ENCODE results near the gene PABPC1L2A.
"Not testable (repeated sequence)": the region's sequence is repeated elsewhere in the genome, so short reads cannot be mapped to it uniquely, and the experiment has no call there.

PABPC1L2A gene

DNA sequence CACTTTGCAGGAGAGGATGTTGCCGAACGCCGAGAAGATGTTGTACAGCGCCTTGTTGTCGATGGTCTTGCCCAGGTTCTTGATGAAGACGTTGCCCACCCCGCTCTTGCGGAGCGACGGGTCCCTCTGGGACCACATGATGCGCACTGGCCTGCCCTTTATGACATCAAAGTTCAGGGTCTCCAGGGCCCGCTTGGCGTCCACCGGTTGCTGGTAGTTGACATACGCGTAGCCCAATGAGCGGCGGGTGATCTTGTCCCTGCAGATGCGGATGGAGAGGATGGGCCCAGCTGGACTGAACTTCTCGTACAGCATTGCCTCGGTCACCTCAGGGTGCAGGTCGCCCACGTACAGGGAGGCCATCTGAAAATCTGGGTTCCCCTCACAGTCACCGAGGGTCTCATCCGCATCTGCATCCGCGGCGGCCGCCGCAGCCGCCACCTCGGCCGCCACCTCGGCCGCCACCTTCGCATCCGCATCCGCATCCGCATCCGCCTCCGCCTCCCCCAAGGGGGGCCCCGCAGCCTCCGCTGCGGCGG is at the start of gene PABPC1L2A:
Gene PABPC1L2A (minus strand): TSS at position 489 of the 539 bp plus-strand sequence. CDS start 126 bp downstream, at position 363.
- DNase-seq (ENCODE audit: low read depth in 2 of 2), result not testable (repeated sequence)

DNA sequence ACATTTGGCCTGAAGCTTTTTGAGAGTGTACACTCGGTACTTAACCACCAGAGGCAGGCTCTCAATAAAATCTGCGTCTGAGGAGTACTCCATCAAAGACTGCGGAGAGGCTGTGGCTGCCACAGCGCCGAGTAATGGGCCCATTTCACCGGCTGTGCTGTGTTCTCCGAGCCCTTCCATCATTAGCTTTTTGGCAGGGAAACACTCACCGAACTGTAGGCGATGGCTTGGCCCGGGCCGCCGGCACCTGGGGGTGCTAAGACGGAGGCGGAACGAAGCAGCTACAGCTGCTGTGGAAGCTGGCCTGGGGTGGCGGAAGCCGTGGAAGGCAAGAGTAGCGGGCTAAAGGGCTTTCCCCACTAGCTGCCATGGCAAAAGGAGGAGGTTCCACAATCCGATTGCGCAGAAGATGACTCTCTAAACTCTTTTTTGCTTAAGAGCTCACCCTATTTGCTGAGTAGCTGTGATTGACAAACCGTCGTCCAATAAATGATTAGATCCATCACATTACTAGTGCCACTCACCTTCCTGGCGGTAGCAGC is 48.5 kb upstream of the PABPC1L2A start:
- no peak for DNase-seq (ENCODE audit: low read depth in 2 of 2)

DNA sequence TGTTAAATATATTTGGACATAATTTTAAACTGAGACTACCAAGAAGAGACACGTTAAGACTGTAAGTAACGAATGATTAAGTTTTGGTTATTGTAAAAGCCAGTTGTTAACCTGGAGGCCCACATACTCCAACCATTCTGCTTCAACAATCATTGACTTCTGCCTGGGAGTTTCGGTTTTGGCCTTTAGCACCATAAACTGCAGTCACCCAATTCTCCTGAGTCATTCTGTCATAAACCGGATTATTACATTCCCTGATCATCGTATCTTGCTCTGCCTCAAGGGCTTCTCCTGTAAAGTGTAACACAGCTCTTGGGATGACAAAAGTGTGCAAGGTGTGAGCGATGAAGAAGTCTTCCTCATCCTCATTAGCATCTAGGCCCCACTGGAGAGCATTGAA is 46.9 kb upstream of the PABPC1L2A start:
- no peak for DNase-seq (ENCODE audit: low read depth in 2 of 2)

DNA sequence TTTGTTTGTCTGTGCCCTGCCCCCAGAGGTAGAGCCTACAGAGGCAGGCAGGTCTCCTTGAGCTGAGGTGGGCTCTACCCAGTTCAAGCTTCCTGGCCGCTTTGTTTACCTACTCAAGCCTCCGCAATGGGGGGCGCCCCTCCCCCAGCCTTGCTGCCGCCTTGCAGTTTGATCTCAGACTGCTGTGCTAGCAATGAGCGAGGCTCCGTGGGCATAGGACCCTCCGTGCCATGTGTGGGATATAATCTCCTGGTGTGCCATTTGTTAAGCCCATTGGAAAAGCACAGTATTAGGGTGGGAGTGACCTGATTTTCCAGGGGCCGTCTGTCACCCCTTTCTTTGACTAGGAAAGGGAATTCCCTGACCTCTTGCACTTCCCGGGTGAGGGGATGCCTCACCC is 20.2 kb upstream of the PABPC1L2A start:
- DNase-seq (ENCODE audit: low read depth in 2 of 2), result not testable (repeated sequence)

DNA sequence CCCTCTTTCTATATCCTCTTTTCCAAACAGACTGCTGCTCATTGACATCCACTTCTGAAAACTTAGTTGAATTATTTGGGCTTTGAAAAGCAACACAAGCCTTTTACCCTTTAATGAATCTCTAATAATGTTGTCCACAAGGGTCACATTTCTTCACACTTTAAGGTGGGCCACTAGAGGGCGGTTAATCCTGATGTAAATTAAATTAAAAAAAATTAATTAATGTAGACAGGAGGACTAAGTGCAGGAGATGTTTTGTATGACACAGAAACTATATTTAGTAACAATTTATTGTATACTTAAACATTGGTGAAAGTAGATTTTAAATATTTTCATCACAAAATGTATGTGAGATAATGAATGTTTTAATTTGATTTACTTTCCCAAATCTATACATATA is 7.5 kb upstream of the PABPC1L2A start:
- DNase-seq (ENCODE audit: low read depth in 2 of 2), result not testable (repeated sequence)

DNA sequence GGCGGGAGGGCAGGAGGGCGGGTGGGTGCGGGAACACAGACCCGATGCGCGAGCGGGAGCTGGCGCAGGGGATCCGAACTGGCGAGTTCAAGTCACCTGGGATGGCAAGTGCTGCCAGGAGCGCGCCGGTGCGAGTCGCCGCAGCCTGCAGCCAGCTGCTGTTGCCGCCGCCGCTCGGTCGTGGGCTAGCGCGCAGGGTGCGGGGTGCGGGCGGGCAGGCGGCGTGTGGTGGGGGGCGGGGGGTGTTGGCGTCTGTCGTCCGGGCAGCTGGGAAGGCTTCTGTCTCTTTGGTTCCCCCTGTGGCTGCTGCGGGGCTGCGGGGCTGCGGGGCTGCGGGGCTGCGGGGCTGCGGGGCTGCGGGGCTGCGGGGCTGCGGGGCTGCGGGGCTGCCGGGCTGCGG is 572 bp upstream of the PABPC1L2A start:
- not testable (repeated sequence) for DNase-seq (ENCODE audit: low read depth in 2 of 2)

DNA sequence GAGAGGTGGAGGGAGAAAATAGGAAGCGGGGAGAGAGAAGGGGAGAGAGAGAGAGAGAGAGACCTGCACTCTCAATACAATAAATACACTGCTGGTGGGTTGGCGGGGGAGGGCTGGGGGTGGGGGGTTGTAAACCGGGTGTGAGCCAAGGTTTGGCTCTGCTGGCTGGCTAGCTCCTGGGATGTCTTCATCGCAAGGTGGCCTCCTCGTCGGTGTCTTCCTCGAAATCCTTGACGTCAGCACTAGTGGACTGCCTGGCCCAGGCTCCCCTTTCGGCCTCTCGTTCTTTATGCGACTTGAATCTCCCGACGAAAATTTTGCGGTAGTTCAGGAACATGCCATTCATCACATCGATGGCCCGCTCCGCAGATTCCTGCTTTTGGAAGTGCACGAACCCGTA is 715 bp downstream of the PABPC1L2A start:
- not testable (repeated sequence) for DNase-seq (ENCODE audit: low read depth in 2 of 2)

DNA sequence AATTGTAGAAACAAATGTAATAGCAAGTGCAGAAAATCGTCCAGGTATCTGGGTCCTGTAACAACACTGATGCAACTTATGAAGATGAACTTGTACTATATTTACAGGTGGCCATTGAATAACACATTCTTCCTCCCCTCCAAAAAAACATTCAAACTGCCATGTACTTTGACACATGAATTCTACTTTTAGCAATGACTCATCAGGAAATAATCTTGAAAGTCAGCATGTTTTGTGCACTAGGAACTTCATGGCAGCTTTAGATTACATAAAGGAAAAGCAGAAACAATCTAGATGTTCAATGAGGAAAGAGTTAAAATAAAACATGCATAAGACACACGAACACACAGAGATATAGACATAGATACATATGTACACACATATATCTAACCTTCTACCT is 2.5 kb downstream of the PABPC1L2A start:
- no peak for DNase-seq (ENCODE audit: low read depth in 2 of 2)

DNA sequence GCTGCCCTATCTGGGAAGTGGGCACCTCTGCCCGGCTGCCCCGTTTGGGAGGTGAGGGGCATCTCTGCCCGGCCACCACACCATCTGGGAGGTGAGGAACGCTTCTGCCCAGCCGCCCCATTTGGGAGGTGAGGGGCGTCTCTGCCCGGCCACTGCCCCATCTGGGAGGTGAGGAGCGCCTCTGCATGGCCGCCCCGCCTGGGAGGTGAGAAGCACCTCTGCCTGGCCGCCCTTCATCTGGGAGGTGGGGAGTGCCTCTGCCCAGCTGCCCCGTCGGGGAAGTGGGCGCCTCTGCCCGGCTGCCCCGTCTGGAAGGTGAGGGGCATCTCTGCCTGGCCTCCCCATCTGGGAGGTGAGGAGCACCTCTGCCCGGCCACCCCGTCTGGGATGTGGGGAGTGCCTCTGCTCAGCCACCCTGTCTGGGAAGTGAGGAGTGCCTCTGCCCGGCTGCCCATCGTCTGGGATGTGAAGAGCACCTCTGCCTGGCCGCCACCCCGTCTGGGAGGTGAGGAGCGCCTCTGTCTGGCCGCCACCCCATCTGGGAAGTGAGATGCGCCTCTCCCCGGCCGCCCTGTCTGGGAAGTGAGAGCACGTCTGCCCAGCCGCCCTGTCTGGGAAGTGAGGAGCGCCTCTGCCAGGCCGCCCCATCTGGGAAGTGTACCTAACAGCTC is 9.8 kb downstream of the PABPC1L2A start:
- DNase-seq (ENCODE audit: low read depth in 2 of 2), result no peak

DNA sequence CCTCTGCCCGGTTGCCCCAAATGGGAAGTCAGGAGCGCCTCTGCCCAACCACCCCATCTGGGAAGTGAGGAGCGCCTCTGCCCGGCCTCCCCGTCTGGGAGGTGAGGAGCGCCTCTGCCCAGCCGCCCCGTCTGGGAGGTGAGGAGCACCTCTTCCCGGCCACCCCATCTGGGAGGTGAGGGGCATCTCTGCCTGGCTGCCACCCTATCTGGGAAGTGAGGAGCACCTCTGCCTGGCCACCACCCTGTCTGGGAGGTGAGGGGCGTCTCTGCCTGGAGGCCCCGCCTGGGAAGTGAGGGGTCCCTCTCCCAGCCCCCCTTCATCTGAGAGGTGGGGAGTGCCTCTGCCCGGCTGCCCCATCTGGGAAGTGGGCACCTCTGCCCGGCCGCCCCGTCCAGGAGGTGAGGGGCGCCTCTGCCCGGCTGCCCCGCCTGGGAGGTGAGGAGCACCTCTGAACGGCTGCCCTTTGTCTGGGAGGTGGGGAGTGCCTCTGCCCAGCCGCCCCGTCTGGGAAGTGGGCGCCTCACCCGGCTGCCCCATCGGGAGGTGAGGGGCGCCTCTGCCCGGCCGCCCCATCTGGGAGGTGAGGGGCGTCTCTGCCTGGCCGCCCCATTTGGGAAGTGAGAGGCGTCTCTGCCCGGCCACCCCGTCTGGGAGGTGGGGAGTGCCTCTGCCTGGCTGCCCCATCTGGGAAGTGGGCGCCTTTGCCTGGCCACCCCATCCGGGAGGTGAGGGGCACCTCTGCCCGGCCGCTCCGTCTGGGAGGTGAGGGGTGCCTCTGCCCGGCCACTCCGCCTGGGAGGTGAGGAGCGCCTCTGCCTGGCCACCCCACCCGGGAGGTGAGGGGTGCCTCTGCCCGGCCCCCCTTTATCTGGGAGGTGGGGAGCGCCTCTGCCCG is 10.6 kb downstream of the PABPC1L2A start:
- no peak for DNase-seq (ENCODE audit: low read depth in 2 of 2)

DNA sequence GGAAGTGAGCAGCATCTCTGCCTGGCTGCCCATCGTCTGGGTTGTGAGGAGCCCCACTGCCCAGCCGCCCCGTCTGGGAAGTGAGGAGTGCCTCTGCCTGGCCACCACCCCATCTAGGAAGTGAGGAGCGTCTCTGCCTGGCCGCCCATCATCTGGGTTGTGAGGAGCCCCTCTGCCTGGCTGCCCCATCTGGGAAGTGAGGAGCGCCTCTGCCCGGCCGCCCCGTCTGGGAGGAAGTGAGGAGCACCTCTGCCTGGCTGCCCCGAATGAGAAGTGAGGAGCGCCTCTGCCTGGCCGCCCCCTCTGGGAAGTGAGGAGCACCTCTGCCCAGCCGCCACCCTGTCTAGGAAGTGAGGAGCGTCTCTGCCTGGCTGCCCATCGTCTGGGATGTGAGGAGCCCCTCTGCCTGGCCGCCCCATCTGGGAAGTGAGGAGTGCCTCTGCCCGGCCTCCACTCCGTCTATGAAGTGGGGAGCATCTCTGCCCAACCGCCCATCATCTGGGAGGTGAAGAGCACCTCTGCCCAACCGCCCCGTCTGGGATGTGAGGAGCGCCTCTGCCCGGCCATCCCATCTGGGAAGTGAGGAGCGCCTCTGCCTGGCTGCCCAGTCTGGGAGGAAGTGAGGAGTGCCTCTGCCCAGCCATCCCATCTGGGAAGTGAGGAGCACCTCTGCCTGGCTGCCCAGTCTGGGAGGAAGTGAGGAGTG is 11.4 kb downstream of the PABPC1L2A start:
- not testable (repeated sequence) for DNase-seq (ENCODE audit: low read depth in 2 of 2)

DNA sequence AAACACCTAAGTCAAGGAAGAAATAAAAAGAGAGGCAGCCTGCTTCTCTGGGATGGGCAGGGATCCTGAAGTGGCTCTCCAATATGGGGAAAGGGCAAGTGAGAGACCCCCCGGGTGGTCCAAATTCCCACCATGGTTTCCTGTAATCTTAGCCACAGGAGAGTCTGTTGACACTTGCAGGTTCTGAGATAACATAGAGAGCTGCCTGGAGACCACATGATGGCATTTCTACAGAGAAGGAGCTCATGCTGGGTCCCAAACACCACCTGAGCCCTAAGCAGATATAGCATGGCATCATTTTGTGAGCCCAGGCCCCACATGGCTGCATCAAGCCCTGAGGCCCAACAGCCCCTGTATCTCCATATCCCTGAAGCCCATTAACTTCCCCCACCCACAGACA is 50.4 kb downstream of the PABPC1L2A start:
- no peak for DNase-seq (ENCODE audit: low read depth in 2 of 2)

Data from fibroblast of skin of left quadriceps (primary cell).